ENCODE results near the gene QPRT.

- TF ChIP-seq CTCF (conservative IDR thresholded peaks at IDR 0.05; ENCODE audit: low read depth in 2 of 2) (no peak), POLR2AphosphoS5 (IDR thresholded peaks at IDR 0.05; ENCODE audit: low read depth) (no peak), EZH2 (IDR thresholded peaks at IDR 0.05; ENCODE audit: low read depth, unreplicated experiment) (no peak), CREB1 (CRISPR knock-in tag; IDR thresholded peaks at IDR 0.05; ENCODE audit: low read depth) (no peak), STAT1 (IDR thresholded peaks at IDR 0.05; ENCODE audit: unreplicated experiment) (no peak), JUNB (IDR thresholded peaks at IDR 0.05; ENCODE audit: unreplicated experiment) (no peak)
Observed at GRCh38 chr16:29675811-29676643, 3.0 kb upstream of the QPRT start.

Measured in GM23338 (cell line).